HG03135 (cell line): ENCODE results near the gene ATL3.
"Not testable (repeated sequence)": the region's sequence is repeated elsewhere in the genome, so short reads cannot be mapped to it uniquely, and the experiment has no call there.

Experiments
- ATAC-seq: cut with Tn5 transposase; IDR thresholded peaks from one replicate; pipeline ENCODE4 v1.9.1; 2021; ENCODE audit warnings: mild to moderate bottlenecking, moderate library complexity; ENCODE audit not compliant: unreplicated experiment

Gene ATL3

GRCh38 chr11:63682066-63683021 lies 11.2 kb upstream of the ATL3 start:
- peak; percentile 28 for ATAC-seq

GRCh38 chr11:63681321-63682065 lies 10.3 kb upstream of the ATL3 start, which contains the start of gene RTN3:
RTN3 (plus strand) TSS chr11:63681500; CDS start chr11:63681637, 137 bp downstream.
- ATAC-seq = peak; percentile 78

- ATAC-seq = no peak
Measured at GRCh38 chr11:63680834-63681320, 9.7 kb upstream of the ATL3 start.

- no peak for ATAC-seq
Measured at GRCh38 chr11:63673579-63673978, 2.4 kb upstream of the ATL3 start.

GRCh38 chr11:63672936-63673539 lies 1.9 kb upstream of the ATL3 start:
- no peak for ATAC-seq

- no peak for ATAC-seq
Measured at GRCh38 chr11:63672156-63672463, 934 bp upstream of the ATL3 start.

- peak; percentile 34 for ATAC-seq
Measured at GRCh38 chr11:63670433-63671321, 499 bp downstream of the ATL3 start.

GRCh38 chr11:63670096-63670432 lies 1.1 kb downstream of the ATL3 start:
- no peak for ATAC-seq

GRCh38 chr11:63667995-63668795 lies 3.0 kb downstream of the ATL3 start:
- no peak for ATAC-seq

GRCh38 chr11:63666874-63667273 lies 4.3 kb downstream of the ATL3 start:
- ATAC-seq = no peak

GRCh38 chr11:63663809-63664208 lies 7.4 kb downstream of the ATL3 start:
- ATAC-seq = no peak

- no peak for ATAC-seq
Measured at GRCh38 chr11:63660972-63661371, 10.2 kb downstream of the ATL3 start.

- ATAC-seq = no peak
Measured at GRCh38 chr11:63652671-63653070, 18.5 kb downstream of the ATL3 start.

GRCh38 chr11:63643205-63643604 lies 28.0 kb downstream of the ATL3 start:
- no peak for ATAC-seq

- ATAC-seq = no peak
Measured at GRCh38 chr11:63641727-63642126, 29.4 kb downstream of the ATL3 start.

- no peak for ATAC-seq
Measured at GRCh38 chr11:63639199-63639832, 31.9 kb downstream of the ATL3 start.

- ATAC-seq = not testable (repeated sequence)
Measured at GRCh38 chr11:63638436-63638835, 32.7 kb downstream of the ATL3 start.

GRCh38 chr11:63635762-63636465 lies 35.3 kb downstream of the ATL3 start:
- no peak for ATAC-seq

- ATAC-seq = no peak
Measured at GRCh38 chr11:63629426-63629825, 41.8 kb downstream of the ATL3 start.
